Endothelial cell of umbilical vein (primary cell): ENCODE data around the gene OR4K17. TPM values are rescaled to one million over a fixed set of nuclear protein-coding genes. Genes with fewer than 3 reads are reported as not detected.

ENCODE experiments used
- BruUV-seq: library from RNA; stranded (reverse); fragments of 400-500 nt; replicated peaks from 2 replicates; lab custom pipeline; 2021; lab: Mats Ljungman, UMichigan
- CTCF ChIA-PET: fragments of 300-600, 350-600 bp; sonication (Branson Sonifier 250); formaldehyde crosslinking; loops from one replicate; lab custom pipeline; 2021; ENCODE audit warnings: antibody characterized with exemption, inconsistent platforms; lab: Charles Lee
- POLR2A ChIA-PET: fragments of 300-600, 350-600 bp; sonication (Branson Sonifier 250); formaldehyde crosslinking; loops from one replicate; lab custom pipeline; 2021; ENCODE audit warnings: antibody characterized with exemption, inconsistent platforms; lab: Charles Lee
- DNase-seq: peaks from one replicate; pipeline ENCODE4 v3.0.0-alpha.2; 2011; ENCODE audit warnings: low read depth, low spot score
- FAIRE-seq: peaks from 2 replicates; lab custom pipeline; 2011; peaks lifted over from hg19 to GRCh38; lab: Jason Lieb, UNC
- H2AFZ ChIP-seq: 2 replicates; pipeline ENCODE4 v1.6.0; 2012; ENCODE audit warnings: low read depth, low read length, control low read depth, inconsistent platforms
- H3K27ac ChIP-seq: 2 replicates; pipeline ENCODE4 v1.5.1; 2011; ENCODE audit warnings: low read depth, mild to moderate bottlenecking, control low read depth, low read length, moderate library complexity; ENCODE audit not compliant: insufficient read depth
- H3K27me3 ChIP-seq, 2 experiments: 2 replicates each; pipeline versions ENCODE4 v1.6.0 to v1.6.1; 2011; ENCODE audit warnings: low read length in 2 of 2, mixed read lengths in 1 of 2; ENCODE audit not compliant: control insufficient read depth in 2 of 2, insufficient read depth in 2 of 2
- H3K36me3 ChIP-seq, 2 experiments: 2 replicates in 1 of 2; 3 replicates in 1 of 2; pipeline ENCODE4 v1.5.1; 2011; ENCODE audit warnings: low read length in 2 of 2, mild to moderate bottlenecking in 1 of 2, moderate library complexity in 1 of 2; ENCODE audit not compliant: control insufficient read depth in 2 of 2, insufficient read depth in 2 of 2; ENCODE audit errors: extremely low read depth in 1 of 2
- H3K4me1 ChIP-seq: 3 replicates; pipeline ENCODE4 v1.5.1; 2011; ENCODE audit warnings: mild to moderate bottlenecking, low read length; ENCODE audit not compliant: control insufficient read depth, insufficient read depth; ENCODE audit errors: extremely low read depth
- H3K4me2 ChIP-seq: 2 replicates; pipeline ENCODE4 v1.6.1; 2011; ENCODE audit warnings: low read length, control low read depth, mixed read lengths; ENCODE audit not compliant: insufficient read depth
- H3K4me3 ChIP-seq, 3 experiments: fragments of 200-600 bp in 1 of 3; sonication (generic), shearing (Covaris generic) in 1 of 3; replicated peaks in 1 of 3; 2 replicates each; pipeline ENCODE4 v1.5.1; 2011 to 2016; ENCODE audit warnings: control low read depth in 3 of 3, low read length in 3 of 3, mild to moderate bottlenecking in 2 of 3, inconsistent platforms in 1 of 3, low read depth in 1 of 3, moderate library complexity in 1 of 3; ENCODE audit not compliant: insufficient read depth in 1 of 3
- H3K79me2 ChIP-seq: 2 replicates; pipeline ENCODE4 v1.6.0; 2012; ENCODE audit warnings: low read length, inconsistent platforms; ENCODE audit not compliant: control insufficient read depth, insufficient read depth
- H3K9ac ChIP-seq: replicated peaks from 2 replicates; pipeline ENCODE3; 2011; ENCODE audit warnings: low read length, control low read depth; ENCODE audit not compliant: insufficient read depth; ENCODE audit errors: extremely low read depth
- H3K9me1 ChIP-seq: replicated peaks from 3 replicates; pipeline ENCODE4 v1.6.0; 2011; ENCODE audit warnings: mild to moderate bottlenecking, low read length; ENCODE audit not compliant: control insufficient read depth, insufficient read depth; ENCODE audit errors: extremely low read depth
- H3K9me3 ChIP-seq: replicated peaks from 2 replicates; pipeline ENCODE4 v1.5.1; 2012; ENCODE audit warnings: low read length, inconsistent platforms; ENCODE audit not compliant: control insufficient read depth, insufficient read depth
- H4K20me1 ChIP-seq: replicated peaks from 2 replicates; pipeline ENCODE3; 2011; ENCODE audit warnings: mild to moderate bottlenecking, low read length; ENCODE audit not compliant: control insufficient read depth, insufficient read depth; ENCODE audit errors: extremely low read depth
- CTCF ChIP-seq, 2 donors: IDR thresholded peaks; 1 replicate in 1 of 2; 2 replicates in 1 of 2; pipeline ENCODE4 v1.5.1; 2011; ENCODE audit warnings: low read length in 2 of 2, mild to moderate bottlenecking in 2 of 2, moderate library complexity in 2 of 2, control low read depth in 1 of 2, inconsistent platforms in 1 of 2, low read depth in 1 of 2; ENCODE audit not compliant: insufficient read depth in 1 of 2; ENCODE audit errors: extremely low read depth in 1 of 2
- EZH2 ChIP-seq: IDR thresholded peaks from 2 replicates; pipeline ENCODE4 v1.6.1; 2012; ENCODE audit warnings: borderline replicate concordance, low read depth, mild to moderate bottlenecking, moderate library complexity, low read length, inconsistent platforms; ENCODE audit not compliant: severe bottlenecking
- FOS ChIP-seq: IDR thresholded peaks from 2 replicates; pipeline ENCODE4 v1.6.1; 2011; ENCODE audit warnings: mild to moderate bottlenecking, low read length, moderate library complexity, borderline replicate concordance; ENCODE audit not compliant: insufficient read depth
- GATA2 ChIP-seq: IDR thresholded peaks from 2 replicates; pipeline ENCODE4 v1.7.0; 2011; ENCODE audit warnings: low read depth, mild to moderate bottlenecking, moderate library complexity, mixed read lengths, low read length; ENCODE audit not compliant: insufficient read length, insufficient read depth
- JUN ChIP-seq: IDR thresholded peaks from 2 replicates; pipeline ENCODE4 v1.6.1; 2011; ENCODE audit warnings: borderline replicate concordance, low read depth; ENCODE audit not compliant: insufficient read length, insufficient read depth
- MYC ChIP-seq: IDR thresholded peaks from one replicate; pipeline ENCODE4 v1.6.1; 2011; ENCODE audit warnings: mild to moderate bottlenecking, low read depth, low read length
- POLR2A ChIP-seq: IDR thresholded peaks from 2 replicates; pipeline ENCODE4 v1.6.1; 2012; ENCODE audit warnings: low read depth, mild to moderate bottlenecking, control low read depth, low read length
- POLR2AphosphoS5 ChIP-seq: IDR thresholded peaks from 2 replicates; pipeline ENCODE4 v1.6.1; 2012; ENCODE audit warnings: low read depth, mild to moderate bottlenecking, control low read depth, low read length, moderate library complexity; ENCODE audit not compliant: insufficient read depth
- dilution Hi-C: fragments of 300-500 bp; cut with MboI; formaldehyde crosslinking; loops from one replicate; pipeline ENCODE4 v1.15.0; 2019; ENCODE audit warnings: low sequenced_read_pairs; ENCODE audit not compliant: extremely low pct_ligation_motif_present
- intact Hi-C: fragments of 100-400 bp; cut with micrococcal nuclease; formaldehyde crosslinking; loops from one replicate; pipeline ENCODE4 v1.10.0; 2022
- polyA plus RNA-seq, 4 experiments: library from polyadenylated mRNA; depleted of rRNA in 3 of 4; stranded (reverse) in 3 of 4; unstranded in 1 of 4; fragments of >200 nt; gene quantifications; 2 replicates each; pipeline versions ENCODE4 v1.2.1 to v1.2.3, GENCODE V29; 2011 to 2012; ENCODE audit warnings: missing spikeins in 1 of 4
- total RNA-seq: library from RNA; stranded (reverse); gene quantifications from 2 replicates; pipeline ENCODE4 v1.2.3, GENCODE V29; 2021
- TF ChIP-seq, protein P1 (sequence below): IDR thresholded peaks from 2 replicates; pipeline ENCODE4 v1.6.1; 2011; ENCODE audit not compliant: insufficient read depth, insufficient read length

Gene OR4K17
- total and polyA plus RNA-seq, 2 donors (not counting 3 experiments of a cell fraction or from before 2014, with no cell fraction given): not detected

DNA sequence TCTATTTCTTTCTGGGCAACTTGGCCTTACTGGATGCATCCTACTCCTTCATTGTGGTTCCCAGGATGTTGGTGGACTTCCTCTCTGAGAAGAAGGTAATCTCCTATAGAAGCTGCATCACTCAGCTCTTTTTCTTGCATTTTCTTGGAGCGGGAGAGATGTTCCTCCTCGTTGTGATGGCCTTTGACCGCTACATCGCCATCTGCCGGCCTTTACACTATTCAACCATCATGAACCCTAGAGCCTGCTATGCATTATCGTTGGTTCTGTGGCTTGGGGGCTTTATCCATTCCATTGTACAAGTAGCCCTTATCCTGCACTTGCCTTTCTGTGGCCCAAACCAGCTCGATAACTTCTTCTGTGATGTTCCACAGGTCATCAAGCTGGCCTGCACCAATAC is 33.4 kb downstream of the OR4K17 start:
- Histone ChIP-seq H3K4me1 (no peaks in the 10 kb centered on the region), H3K9me1 (no peaks in the 10 kb centered on the region), H2AFZ (no peak overlapping the region), H3K9ac (no peak overlapping the region), H3K27me3 (no peaks in the 10 kb centered on the region), H4K20me1 (no peaks in the 10 kb centered on the region), H3K9me3 (peaks cover 2% of the 10 kb centered on the region), H3K4me2 (no peak overlapping the region), H3K27ac (no peak overlapping the region), H3K36me3 (no peaks in the 10 kb centered on the region), H3K79me2 (no peaks in the 10 kb centered on the region), H3K4me3 (no peak overlapping the region)
- POLR2A ChIA-PET: no interaction called here
- dilution Hi-C loops: no loop called here
- no TSS peak for BruUV-seq
- intact Hi-C loops: no loop called here
- FAIRE-seq (no peak), DNase-seq (no peak)
- TF ChIP-seq, protein P1, sequence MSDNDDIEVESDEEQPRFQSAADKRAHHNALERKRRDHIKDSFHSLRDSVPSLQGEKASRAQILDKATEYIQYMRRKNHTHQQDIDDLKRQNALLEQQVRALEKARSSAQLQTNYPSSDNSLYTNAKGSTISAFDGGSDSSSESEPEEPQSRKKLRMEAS: no peak
- TF ChIP-seq CTCF (IDR thresholded peaks at IDR 0.05; ENCODE audit: extremely low read depth in 1 of 2, insufficient read depth in 1 of 2, low read depth in 1 of 2, low read length in 2 of 2) (no peak), FOS (no peak), JUN (no peak), POLR2A (no peak), POLR2AphosphoS5 (no peak), GATA2 (no peak), MYC (no peak), EZH2 (no peak)
- CTCF ChIA-PET: no interaction called here
